Adrenal gland (tissue), 19 donors: ENCODE results near the gene ATP8B1. TPM values are rescaled to one million over a fixed set of nuclear protein-coding genes. Genes with fewer than 3 reads are reported as not detected.
"Not testable (repeated sequence)": the region's sequence is repeated elsewhere in the genome, so short reads cannot be mapped to it uniquely, and the experiment has no call there.

Experiments used
- DNase-seq, 7 donors: peaks; one replicate each; pipeline ENCODE4 v3.0.0-alpha.2; 2019 to 2020
- H3K27ac ChIP-seq, 5 donors: fragments of 200-600 bp; sonication (generic) in 4 of 5; 1 replicate in 3 of 5; 2 replicates in 2 of 5; pipeline versions ENCODE4 v1.5.1 to v1.8.0; 2016 to 2020; ENCODE audit warnings: mild to moderate bottlenecking in 1 of 5
- H3K27me3 ChIP-seq: fragments of 200-600 bp; 2 replicates; pipeline ENCODE4 v1.8.0; 2021
- H3K36me3 ChIP-seq, 2 donors: fragments of 200-600 bp; replicated peaks in 1 of 2; 1 replicate in 1 of 2; 2 replicates in 1 of 2; pipeline versions ENCODE4 v1.5.1 to v1.8.0; 2018 to 2022
- H3K4me1 ChIP-seq, 2 donors: fragments of 200-600 bp; replicated peaks in 1 of 2; 1 replicate in 1 of 2; 2 replicates in 1 of 2; pipeline versions ENCODE4 v1.5.1 to v1.8.0; 2018 to 2021
- H3K4me3 ChIP-seq, 4 donors: fragments of 200-600 bp; sonication (generic) in 3 of 4; one replicate each; pipeline ENCODE4 v1.5.1; 2016 to 2018
- H3K9me3 ChIP-seq, 3 donors: fragments of 200-600 bp; sonication (generic) in 1 of 3; replicated peaks in 1 of 3; 1 replicate in 2 of 3; 2 replicates in 1 of 3; pipeline versions ENCODE4 v1.5.1 to v1.8.0; 2016 to 2021
- POLR2A ChIP-seq, 2 donors: fragments of 450-650 bp; IDR thresholded peaks; one replicate each; pipeline ENCODE4 v1.6.1; 2017; ENCODE audit warnings: antibody characterized with exemption in 2 of 2, mild to moderate bottlenecking in 2 of 2, moderate library complexity in 1 of 2
- WGBS, 4 donors: extraction: QIAGEN DNeasy Blood & Tissue Kit in 2 of 4; methylation state at CpG; one replicate each; pipeline versions ENCODE4 v1.1.5 to v1.1.7; 2013 to 2017; 5-methylcytosine and 5-hydroxymethylcytosine counted together
- intact Hi-C, 2 donors: fragments of 100-400 bp; cut with DNase I; formaldehyde crosslinking; loops; one replicate each; pipeline versions ENCODE4 v1.14.1 to v1.15.0; 2022 to 2023
- long read RNA-seq, 10 donors: library from polyadenylated mRNA in 3 of 10; unstranded in 2 of 10; stranded (forward) in 1 of 10; transcript quantifications; one replicate each; pipeline ENCODE4 v2.0.0 and lab custom pipeline, GENCODE V29; 2021 to 2026
- polyA plus RNA-seq, 3 donors: library from polyadenylated mRNA; stranded (reverse); fragments of 200-250 nt in 2 of 3; fragments of 350-450 nt in 1 of 3; fragmentation: Illumina TruSeq in 1 of 3; extraction: RNeasy Lipid Tissue Mini Kit (QIAGEN cat#74804) in 1 of 3; gene quantifications; one replicate each; pipeline ENCODE4 v1.2.3, GENCODE V29; 2013 to 2014
- total RNA-seq, 9 donors: library from RNA; depleted of rRNA in 4 of 9; stranded (reverse); fragments of >200 nt in 4 of 9; fragments of 120-200 nt in 1 of 9; fragmentation: NEBNext Ultra II Directional in 1 of 9; extraction: Animal tissue kit (Norgen Biotek cat#: 25700) in 1 of 9; gene quantifications; one replicate each; pipeline versions ENCODE4 v1.1.0 to v1.2.4, GENCODE V29; 2013 to 2023
- TF ChIP-seq, protein P1 (sequence below), 6 experiments: fragments of 450-650 bp in 4 of 6; fragments of 200-600 bp in 2 of 6; sonication (generic) in 1 of 6; IDR thresholded peaks; 1 replicate in 5 of 6; 2 replicates in 1 of 6; pipeline versions ENCODE4 v1.5.1 to v1.8.0; 2016 to 2021; ENCODE audit warnings: antibody characterized with exemption in 6 of 6, mild to moderate bottlenecking in 2 of 6, moderate library complexity in 1 of 6
- donor health status: healthy with polysubstance abuse.
- donor health status: Bipolar disorder and iron deficiency.
- donor health status: DM: yes; HTN: yes; CAD: no.
- donor health status: DM: no; HTN: no; CAD: no.
- donor health status: DM: no; HTN: no; CAD: no.
- donor health status: DM: yes; HTN: yes; CAD: no.

Gene ATP8B1
- total RNA-seq = 10 to 100 TPM; 11.3 to 42.5 (median 15.5) TPM
- 10 to 100 TPM in 1 of 3 donors, 1 to 10 TPM in 2; 4.3 to 13.4 (median 4.7) TPM for polyA plus RNA-seq
- long read RNA-seq, donor 1 = 0 reads
- long read RNA-seq, donor 2 = 0 reads
- long read RNA-seq, donor 3 = 0 reads
- long read RNA-seq, donor 4, partial matches to known transcripts = 1 of 2 reads
- long read RNA-seq, donor 4, other reads (novel, unspliced or antisense) = 1 of 2 reads
- long read RNA-seq, donor 5, full-length matches to known transcripts = 4 of 24 reads
- long read RNA-seq, donor 5, partial matches to known transcripts = 2 of 24 reads
- long read RNA-seq, donor 5, other reads (novel, unspliced or antisense) = 18 of 24 reads
- long read RNA-seq, donor 6, partial matches to known transcripts = 1 of 2 reads
- long read RNA-seq, donor 6, other reads (novel, unspliced or antisense) = 1 of 2 reads
- long read RNA-seq, donor 7 = 0 reads
- long read RNA-seq, donor 8 = 0 reads
- long read RNA-seq, donor 9 = 0 reads
- long read RNA-seq, donor 10 = 0 reads

DNA sequence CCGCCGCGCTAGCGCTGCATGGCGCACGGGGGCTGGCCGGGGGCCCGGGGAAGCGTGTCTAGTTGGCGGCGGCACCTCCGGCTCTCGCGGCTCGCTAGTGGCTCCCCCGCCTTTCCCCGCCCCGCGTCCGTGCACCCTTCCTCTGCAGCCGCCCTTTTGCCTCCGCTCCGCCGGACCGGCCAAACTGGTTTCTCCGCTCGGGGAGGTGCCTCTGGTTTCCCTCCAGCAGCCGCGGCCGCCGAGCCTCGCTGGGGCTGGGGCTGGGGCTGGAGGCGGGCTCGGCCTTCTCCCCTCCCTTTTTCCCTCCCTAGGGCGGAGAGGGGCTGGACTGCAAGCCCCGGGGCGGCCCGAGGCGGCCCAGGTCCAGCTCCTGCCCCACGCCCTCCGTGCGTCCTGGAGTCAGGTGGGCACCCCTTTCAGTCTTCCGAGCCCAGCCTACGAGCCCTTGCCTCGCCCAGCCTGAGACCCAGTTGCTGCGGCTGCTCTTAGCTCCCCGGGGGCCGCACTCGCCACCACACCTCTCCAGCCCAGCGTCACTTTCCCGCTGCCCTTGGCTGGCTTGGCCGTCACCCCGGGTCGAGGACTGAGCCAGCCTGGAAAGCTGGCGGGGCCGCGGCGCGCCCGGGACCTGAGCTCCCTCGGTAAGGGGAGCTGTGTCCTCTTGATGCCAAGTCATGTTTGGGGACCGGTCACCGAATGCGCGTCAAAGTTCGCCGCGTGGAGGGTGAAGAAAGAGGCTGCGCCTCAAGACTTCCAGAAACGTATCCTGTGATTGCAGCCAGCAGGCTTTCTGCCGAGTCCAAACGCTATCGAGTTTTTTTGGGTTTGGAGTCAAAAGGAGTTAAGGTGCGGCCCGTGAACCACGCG is at the start of gene ATP8B1:
ATP8B1 (minus strand) TSS at position 213 of the 867 bp plus-strand sequence. CDS start 71,508 bp downstream, outside the sequence.
- Histone ChIP-seq H3K36me3 (no peaks in the 10 kb centered on the region), H3K27me3 (no peaks in the 10 kb centered on the region), H3K4me1 (peaks cover 13 to 34% of the 10 kb centered on the region in 2 donors), H3K9me3 (no peaks in the 10 kb centered on the region), H3K4me3 (peak within 1 kb of the TSS; percentile 13 to 85 (median 60)), H3K27ac (peak within 1 kb of the TSS; percentile 28 to 88 (median 87))
- 3 to 7% (median 4%) methylated on average over 26 to 77 of the region's 77 CpGs for WGBS, 4 donors
- DNase-seq = peak; percentile 80 to 84 (median 82)
- TF ChIP-seq, protein P1, sequence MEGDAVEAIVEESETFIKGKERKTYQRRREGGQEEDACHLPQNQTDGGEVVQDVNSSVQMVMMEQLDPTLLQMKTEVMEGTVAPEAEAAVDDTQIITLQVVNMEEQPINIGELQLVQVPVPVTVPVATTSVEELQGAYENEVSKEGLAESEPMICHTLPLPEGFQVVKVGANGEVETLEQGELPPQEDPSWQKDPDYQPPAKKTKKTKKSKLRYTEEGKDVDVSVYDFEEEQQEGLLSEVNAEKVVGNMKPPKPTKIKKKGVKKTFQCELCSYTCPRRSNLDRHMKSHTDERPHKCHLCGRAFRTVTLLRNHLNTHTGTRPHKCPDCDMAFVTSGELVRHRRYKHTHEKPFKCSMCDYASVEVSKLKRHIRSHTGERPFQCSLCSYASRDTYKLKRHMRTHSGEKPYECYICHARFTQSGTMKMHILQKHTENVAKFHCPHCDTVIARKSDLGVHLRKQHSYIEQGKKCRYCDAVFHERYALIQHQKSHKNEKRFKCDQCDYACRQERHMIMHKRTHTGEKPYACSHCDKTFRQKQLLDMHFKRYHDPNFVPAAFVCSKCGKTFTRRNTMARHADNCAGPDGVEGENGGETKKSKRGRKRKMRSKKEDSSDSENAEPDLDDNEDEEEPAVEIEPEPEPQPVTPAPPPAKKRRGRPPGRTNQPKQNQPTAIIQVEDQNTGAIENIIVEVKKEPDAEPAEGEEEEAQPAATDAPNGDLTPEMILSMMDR (IDR thresholded peaks at IDR 0.05) = peak in 3 of 6 experiments; percentile 10 to 27 (median 19)
- TF ChIP-seq POLR2A (IDR thresholded peaks at IDR 0.05) = peak; percentile 29 to 78
- intact Hi-C loops = loop anchor here in 1 of 2 donors (10.0 kb wide), 1 partner anchor 159 kb away; no protein-coding TSS in a partner anchor

DNA sequence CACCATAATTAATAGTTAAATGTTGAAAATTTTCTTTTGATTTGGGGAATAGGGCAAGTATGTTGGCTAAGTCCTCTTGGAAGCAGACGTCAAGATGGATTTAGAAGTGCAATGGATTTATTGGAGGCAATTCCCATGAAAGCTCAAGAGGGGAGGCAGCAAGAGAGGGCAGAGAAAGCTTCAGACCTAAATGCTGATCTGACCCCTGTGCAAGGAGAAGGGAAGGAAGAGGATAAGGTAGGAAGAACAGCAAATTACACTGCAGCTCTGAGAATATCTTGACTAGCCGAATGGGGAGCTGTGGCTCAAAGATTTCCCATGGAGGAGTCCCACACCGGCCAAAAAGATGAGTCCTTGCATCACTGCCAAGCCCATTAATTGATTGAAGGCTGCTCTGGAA is 46.9 kb upstream of the ATP8B1 start:
- H3K4me3 ChIP-seq = no peak overlapping the region
- WGBS, 4 donors = 61 to 79% (median 68%) methylated on average over 3 of the region's 3 CpGs
- intact Hi-C loops = no loop called here

DNA sequence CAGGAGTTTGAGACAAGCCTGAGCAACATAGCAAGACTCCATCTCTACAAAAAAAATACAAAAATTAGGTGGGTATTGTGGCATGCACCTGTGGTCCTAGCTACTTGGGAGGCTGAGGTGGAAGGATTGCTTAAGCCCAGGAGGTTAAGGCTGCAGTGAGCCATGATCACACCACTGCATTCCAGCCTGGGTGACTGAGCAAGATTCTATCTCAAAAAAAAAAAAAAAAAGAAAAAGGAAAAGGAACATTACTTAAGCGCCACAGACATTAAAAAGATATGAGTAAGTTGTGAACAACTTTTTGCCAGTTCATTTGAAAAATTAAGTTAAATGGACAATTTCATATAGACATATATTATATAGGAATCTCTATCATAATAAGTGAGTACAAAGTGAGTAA is 45.3 kb upstream of the ATP8B1 start:
- WGBS, 4 donors = 90 to 100% (median 96%) methylated on average over 1 of the region's 1 CpG
- intact Hi-C loops, H3K4me3 ChIP-seq: not testable (repeated sequence)

More for the DNA sequence above, 46.9 kb upstream of the ATP8B1 start:
- Histone ChIP-seq H3K4me1 (peaks cover 0 to 4% of the 10 kb centered on the region in 2 donors), H3K9me3 (no peaks in the 10 kb centered on the region), H3K36me3 (no peaks in the 10 kb centered on the region), H3K27me3 (no peaks in the 10 kb centered on the region), H3K27ac (no peak overlapping the region)
- DNase-seq = no peak
- TF ChIP-seq, protein P1 (IDR thresholded peaks at IDR 0.05) = no peak
- TF ChIP-seq POLR2A (IDR thresholded peaks at IDR 0.05) = no peak

DNA sequence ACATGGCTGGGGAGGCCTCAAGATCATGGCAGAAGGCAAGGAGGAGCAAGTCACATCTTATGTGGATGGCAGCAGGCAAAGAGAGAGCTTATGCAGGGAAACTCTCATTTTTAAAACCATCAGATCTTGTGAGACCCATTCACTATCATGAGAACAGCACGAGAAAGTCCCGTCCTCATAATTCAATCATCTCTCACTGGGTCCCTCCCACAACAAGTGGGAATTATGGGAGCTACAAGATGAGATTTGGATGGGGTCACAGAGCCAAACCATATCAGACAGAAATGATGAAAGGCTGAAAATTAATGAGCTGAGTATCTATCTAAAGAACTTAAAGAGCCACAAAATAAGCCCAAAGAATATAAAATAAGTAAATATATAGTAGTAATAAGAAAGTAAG is 44.3 kb upstream of the ATP8B1 start:
- H3K27ac ChIP-seq, H3K9me3 ChIP-seq, intact Hi-C loops, DNase-seq, H3K4me3 ChIP-seq, H3K4me1 ChIP-seq, H3K36me3 ChIP-seq, H3K27me3 ChIP-seq: not testable (repeated sequence)
- WGBS, 4 donors = 88 to 94% (median 93%) methylated on average over 2 of the region's 2 CpGs

More for the DNA sequence above, 45.3 kb upstream of the ATP8B1 start:
- not testable (repeated sequence) for DNase-seq, H3K9me3 ChIP-seq, H3K27ac ChIP-seq, H3K4me1 ChIP-seq, H3K27me3 ChIP-seq, H3K36me3 ChIP-seq

DNA sequence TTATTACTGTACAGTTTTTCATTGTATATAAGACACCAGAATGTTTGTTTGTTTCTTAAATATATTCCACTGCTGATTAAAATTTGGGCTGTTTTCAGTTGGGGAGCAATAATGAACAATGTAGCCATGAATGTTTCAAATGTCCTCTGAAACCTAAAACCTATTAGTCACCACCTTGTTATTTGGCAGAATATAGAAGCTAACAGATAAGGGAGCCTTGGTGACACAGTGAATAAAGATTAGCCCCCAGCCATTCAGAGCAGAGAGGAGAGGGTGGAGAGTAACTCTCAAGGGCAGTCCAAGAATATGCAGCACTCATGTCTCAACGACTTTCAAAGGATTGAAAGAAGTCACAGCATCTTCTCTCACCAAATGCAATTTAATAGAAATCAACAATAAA is 43.1 kb upstream of the ATP8B1 start:
- H3K27ac ChIP-seq = peak overlapping the region in 1 of 5 donors; percentile 22
- intact Hi-C loops = no loop called here
- peaks cover 0 to 4% of the 10 kb centered on the region in 2 donors for H3K4me1 ChIP-seq
- H3K36me3 ChIP-seq = no peaks in the 10 kb centered on the region
- H3K4me3 ChIP-seq = no peak overlapping the region
- no peaks in the 10 kb centered on the region for H3K9me3 ChIP-seq
- H3K27me3 ChIP-seq = no peaks in the 10 kb centered on the region
- DNase-seq = peak; percentile 43 to 78 (median 66)
- TF ChIP-seq, protein P1 (IDR thresholded peaks at IDR 0.05) = no peak
- peak in 1 of 2 donors; percentile 16 for TF ChIP-seq POLR2A (IDR thresholded peaks at IDR 0.05)
- 20 to 32% (median 25%) methylated on average over 1 of the region's 1 CpG for WGBS, 4 donors
